Esophagus squamous epithelium (tissue), 5 donors: Measurements from ENCODE around the gene TMEM72. TPM values are rescaled to one million over a fixed set of nuclear protein-coding genes. Genes with fewer than 3 reads are reported as not detected.

Experiments
- DNase-seq: peaks from one replicate; lab custom pipeline; 2025; lab: John Stamatoyannopoulos, UW
- H3K27ac ChIP-seq, 4 donors: fragments of 200-600 bp; sonication (generic); one replicate each; pipeline ENCODE4 v1.5.1; 2016 to 2019; ENCODE audit warnings: mild to moderate bottlenecking in 1 of 4
- H3K27me3 ChIP-seq, 4 donors: fragments of 200-600 bp; sonication (generic); 1 replicate in 3 of 4; 2 replicates in 1 of 4; pipeline versions ENCODE4 v1.5.1 to v1.6.0; 2017 to 2021; ENCODE audit warnings: antibody characterized with exemption in 1 of 4
- H3K36me3 ChIP-seq, 3 donors: fragments of 200-600 bp; sonication (generic); one replicate each; pipeline ENCODE4 v1.5.1; 2016 to 2019
- H3K4me1 ChIP-seq, 3 donors: fragments of 200-600 bp; sonication (generic); one replicate each; pipeline ENCODE4 v1.5.1; 2017 to 2019
- H3K4me3 ChIP-seq, 4 donors: fragments of 200-600 bp; sonication (generic); 1 replicate in 3 of 4; 2 replicates in 1 of 4; pipeline ENCODE4 v1.5.1; 2016 to 2019; ENCODE audit warnings: mild to moderate bottlenecking in 2 of 4, moderate library complexity in 1 of 4
- H3K9me3 ChIP-seq, 3 donors: fragments of 200-600 bp; sonication (generic); one replicate each; pipeline ENCODE4 v1.5.1; 2016 to 2019
- CTCF ChIP-seq, 6 experiments: fragments of 450-650 bp in 4 of 6; fragments of 200-600 bp in 2 of 6; sonication (generic) in 2 of 6; IDR thresholded peaks; one replicate each; pipeline ENCODE4 v1.5.1; 2016 to 2019; ENCODE audit warnings: antibody characterized with exemption in 6 of 6, mild to moderate bottlenecking in 4 of 6, moderate library complexity in 4 of 6
- POLR2A ChIP-seq, 4 donors: fragments of 450-650 bp; IDR thresholded peaks; one replicate each; pipeline ENCODE4 v1.6.1; 2017; ENCODE audit warnings: antibody characterized with exemption in 4 of 4, mild to moderate bottlenecking in 4 of 4, moderate library complexity in 3 of 4
- WGBS, 2 donors: methylation state at CpG; one replicate each; pipeline ENCODE4 v1.1.5; 2018; 5-methylcytosine and 5-hydroxymethylcytosine counted together
- intact Hi-C: fragments of 100-400 bp; cut with DNase I; formaldehyde crosslinking; loops from one replicate; pipeline ENCODE4 v1.15.0; 2022
- total RNA-seq, 4 donors: library from RNA; depleted of rRNA; stranded (reverse); fragments of >200 nt; gene quantifications; one replicate each; pipeline ENCODE4 v1.1.0, GENCODE V29; 2016
- donor health status: DM: yes; HTN: yes; CAD: no.

TMEM72 gene
- total RNA-seq, 4 donors from 2014 or later = not detected

- no peaks in the 10 kb centered on the region for H3K27me3 ChIP-seq
- H3K36me3 ChIP-seq = peaks cover 0 to 18% (median 0%) of the 10 kb centered on the region in 3 donors
- intact Hi-C loops = no loop called here
- 78 to 88% methylated on average over 3 to 9 of the region's 9 CpGs for WGBS, 2 donors
- H3K4me1 ChIP-seq = peaks cover 49 to 90% (median 52%) of the 10 kb centered on the region in 3 donors
- peak overlapping the region; percentile 26 to 74 (median 51) for H3K4me3 ChIP-seq
- H3K9me3 ChIP-seq = no peaks in the 10 kb centered on the region
- no peak for DNase-seq
- TF ChIP-seq POLR2A (IDR thresholded peaks at IDR 0.05) (no peak), CTCF (IDR thresholded peaks at IDR 0.05) (no peak)
- peak overlapping the region; percentile 71 to 86 (median 82) for H3K27ac ChIP-seq
These were observed 65.4 kb downstream of the TMEM72 start for GRCh38 chr10:44976352-44977198.

DNA sequence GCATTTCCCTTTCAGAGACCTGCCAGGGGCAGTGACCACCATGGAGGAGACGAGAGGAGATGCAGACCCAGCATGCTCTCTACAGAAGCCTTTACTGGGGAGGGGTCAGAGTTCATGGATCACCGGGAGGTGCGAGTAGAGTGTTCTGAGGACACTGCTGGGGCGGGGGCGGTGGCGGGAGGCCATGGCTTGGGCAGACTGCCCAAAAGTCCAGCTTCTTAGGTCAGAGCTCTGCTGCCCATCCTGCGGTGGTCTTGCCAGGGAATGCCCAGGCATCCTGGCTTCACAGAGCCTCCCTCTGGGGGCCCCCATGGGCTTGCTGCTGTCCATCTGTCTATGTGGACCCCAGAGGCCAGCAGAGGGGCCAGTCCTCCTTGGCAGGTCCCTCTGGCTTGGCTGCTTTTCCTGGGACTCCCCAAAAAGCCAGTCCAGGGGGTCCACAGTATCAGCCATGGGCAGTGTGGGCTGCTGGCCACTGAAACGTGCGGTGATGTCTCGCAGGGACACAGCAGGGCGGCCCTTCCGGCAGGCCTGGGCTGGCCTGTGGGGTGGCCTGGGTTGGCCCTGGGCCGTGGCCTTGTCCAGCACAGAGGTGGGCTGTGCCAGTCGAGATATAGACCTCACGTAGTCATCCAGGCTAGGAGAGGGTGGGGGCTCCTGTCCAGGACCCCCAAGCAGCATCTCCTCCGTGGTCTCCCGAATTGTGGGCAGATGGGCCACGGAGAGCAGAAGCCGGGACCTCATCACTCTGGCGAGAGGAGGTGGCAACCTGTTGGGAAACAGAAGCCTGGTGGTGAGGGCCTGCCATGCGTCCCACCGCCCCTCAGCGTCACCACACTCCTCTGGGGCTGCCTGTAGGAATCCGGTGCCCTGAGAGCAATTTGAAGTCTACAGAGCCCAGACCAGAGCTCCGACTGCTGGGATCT, 66.4 kb downstream of the TMEM72 start:
- WGBS, 2 donors = 62 to 88% methylated on average over 5 to 9 of the region's 25 CpGs
- H3K36me3 ChIP-seq = peaks cover 0 to 8% (median 0%) of the 10 kb centered on the region in 3 donors
- no peak for DNase-seq
- peak overlapping the region; percentile 26 to 74 (median 51) for H3K4me3 ChIP-seq
- no peaks in the 10 kb centered on the region for H3K27me3 ChIP-seq
- peak overlapping the region; percentile 71 to 86 (median 82) for H3K27ac ChIP-seq
- TF ChIP-seq POLR2A (IDR thresholded peaks at IDR 0.05) (no peak), CTCF (IDR thresholded peaks at IDR 0.05) (no peak)
- H3K4me1 ChIP-seq = peaks cover 58 to 99% (median 59%) of the 10 kb centered on the region in 3 donors
- intact Hi-C loops = no loop called here
- no peaks in the 10 kb centered on the region for H3K9me3 ChIP-seq

GRCh38 chr10:44978213-44978569, 67.1 kb downstream of the TMEM72 start:
- Histone ChIP-seq H3K9me3 (no peaks in the 10 kb centered on the region), H3K4me3 (peak overlapping the region; percentile 26 to 74 (median 51)), H3K36me3 (peaks cover 0 to 8% (median 0%) of the 10 kb centered on the region in 3 donors), H3K27me3 (no peaks in the 10 kb centered on the region), H3K4me1 (peaks cover 58 to 100% (median 63%) of the 10 kb centered on the region in 3 donors), H3K27ac (peak overlapping the region; percentile 71 to 86 (median 82))
- intact Hi-C loops = no loop called here
- TF ChIP-seq CTCF (IDR thresholded peaks at IDR 0.05) (no peak), POLR2A (IDR thresholded peaks at IDR 0.05) (no peak)
- 40 to 57% methylated on average over 3 to 4 of the region's 4 CpGs for whole genome bisulfite sequencing, 2 donors
- no peak for DNase-seq

GRCh38 chr10:44978570-44979280, 67.6 kb downstream of the TMEM72 start, which contains the start of gene DEPP1:
DEPP1 (minus strand) TSS chr10:44978809; CDS start chr10:44978030, 779 bp downstream.
- Histone ChIP-seq H3K9me3 (no peaks in the 10 kb centered on the region), H3K36me3 (peaks cover 0 to 8% (median 0%) of the 10 kb centered on the region in 3 donors), H3K27ac (peak within 1 kb of the TSS; percentile 71 to 86 (median 82)), H3K4me3 (peak within 1 kb of the TSS; percentile 26 to 74 (median 51)), H3K27me3 (no peaks in the 10 kb centered on the region), H3K4me1 (peaks cover 58 to 100% (median 66%) of the 10 kb centered on the region in 3 donors)
- DNase-seq = peak; percentile 19
- TF ChIP-seq POLR2A (IDR thresholded peaks at IDR 0.05) (peak in 3 of 4 donors; percentile 77 to 99 (median 96)), CTCF (IDR thresholded peaks at IDR 0.05) (peak in 4 of 6 experiments; percentile 6 to 31 (median 26))
- intact Hi-C loops = no loop called here
- 4 to 76% methylated on average over 2 to 6 of the region's 12 CpGs for WGBS, 2 donors
